GM19351 (cell line): ENCODE measurements around the gene MAP3K21.
A peak's percentile ranks its signal among the peaks of the same experiment; 100 is the strongest.

Experiments used
- ATAC-seq: cut with Tn5 transposase; IDR thresholded peaks from one replicate; pipeline ENCODE4 v1.9.1; 2021; ENCODE audit warnings: mild to moderate bottlenecking, moderate library complexity; ENCODE audit not compliant: unreplicated experiment

The MAP3K21 gene

GRCh38 chr1:233357595-233358397, 30.3 kb downstream of the MAP3K21 start:
- ATAC-seq, result no peak

GRCh38 chr1:233359431-233359830, 31.9 kb downstream of the MAP3K21 start:
- no peak for ATAC-seq

GRCh38 chr1:233359905-233360304, 32.4 kb downstream of the MAP3K21 start:
- ATAC-seq, result no peak

GRCh38 chr1:233360525-233361102, 33.1 kb downstream of the MAP3K21 start:
- ATAC-seq, result no peak

GRCh38 chr1:233361876-233362275, 34.4 kb downstream of the MAP3K21 start:
- ATAC-seq, result no peak

GRCh38 chr1:233362743-233363142, 35.2 kb downstream of the MAP3K21 start:
- no peak for ATAC-seq

GRCh38 chr1:233364026-233364425, 36.5 kb downstream of the MAP3K21 start:
- no peak for ATAC-seq

GRCh38 chr1:233364695-233365539, 37.4 kb downstream of the MAP3K21 start:
- ATAC-seq, result no peak

GRCh38 chr1:233366575-233366974, 39.1 kb downstream of the MAP3K21 start:
- no peak for ATAC-seq

GRCh38 chr1:233367057-233367803, 39.7 kb downstream of the MAP3K21 start:
- no peak for ATAC-seq

- ATAC-seq, result no peak
Measured at GRCh38 chr1:233368106-233368788, 40.7 kb downstream of the MAP3K21 start.

GRCh38 chr1:233368789-233369130, 41.2 kb downstream of the MAP3K21 start:
- no peak for ATAC-seq

- ATAC-seq, result no peak
Measured at GRCh38 chr1:233372218-233373120, 44.9 kb downstream of the MAP3K21 start.

- ATAC-seq, result no peak
Measured at GRCh38 chr1:233373226-233373625, 45.7 kb downstream of the MAP3K21 start.

- peak; percentile 52 for ATAC-seq
Measured at GRCh38 chr1:233375653-233376052, 48.1 kb downstream of the MAP3K21 start.

GRCh38 chr1:233376382-233377110, 49.0 kb downstream of the MAP3K21 start:
- no peak for ATAC-seq

- ATAC-seq, result peak; percentile 76
Measured at GRCh38 chr1:233379869-233380438, 52.4 kb downstream of the MAP3K21 start.

GRCh38 chr1:233381806-233382205, 54.3 kb downstream of the MAP3K21 start:
- ATAC-seq, result no peak
